ENCODE measurements around the gene CDK2AP2. TPM values are rescaled to one million over a fixed set of nuclear protein-coding genes. Genes with fewer than 3 reads are reported as not detected.
A peak's percentile ranks its signal among the peaks of the same experiment; 100 is the strongest.

Gene CDK2AP2
- total RNA-seq, 1 donor from 2014 or later: 32.0 TPM

DNA sequence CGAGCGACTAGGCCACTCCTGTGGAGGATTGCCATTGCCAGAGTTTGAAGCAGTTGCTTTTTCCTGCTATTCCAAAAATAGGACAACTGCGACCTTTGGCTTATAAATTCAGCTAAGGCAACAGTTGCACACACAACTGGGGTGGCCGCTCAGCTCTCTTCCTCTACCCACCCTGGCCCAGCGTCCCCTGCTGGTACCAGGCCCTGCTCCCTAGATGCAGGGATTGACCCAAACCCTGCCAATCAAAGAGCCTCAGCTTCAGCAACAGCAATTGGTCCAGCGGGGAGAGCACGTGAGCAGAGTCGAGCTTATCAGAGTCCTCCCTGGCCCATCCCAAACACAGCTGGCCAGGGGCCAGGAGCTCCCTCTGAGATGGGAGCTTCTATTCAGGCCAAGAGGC, 37.3 kb upstream of the CDK2AP2 start:
- Mint-ChIP-seq H3K27me3 (ENCODE audit: low read depth) (peaks cover 2% of the 10 kb centered on the region), H3K4me1 (no peaks in the 10 kb centered on the region)

DNA sequence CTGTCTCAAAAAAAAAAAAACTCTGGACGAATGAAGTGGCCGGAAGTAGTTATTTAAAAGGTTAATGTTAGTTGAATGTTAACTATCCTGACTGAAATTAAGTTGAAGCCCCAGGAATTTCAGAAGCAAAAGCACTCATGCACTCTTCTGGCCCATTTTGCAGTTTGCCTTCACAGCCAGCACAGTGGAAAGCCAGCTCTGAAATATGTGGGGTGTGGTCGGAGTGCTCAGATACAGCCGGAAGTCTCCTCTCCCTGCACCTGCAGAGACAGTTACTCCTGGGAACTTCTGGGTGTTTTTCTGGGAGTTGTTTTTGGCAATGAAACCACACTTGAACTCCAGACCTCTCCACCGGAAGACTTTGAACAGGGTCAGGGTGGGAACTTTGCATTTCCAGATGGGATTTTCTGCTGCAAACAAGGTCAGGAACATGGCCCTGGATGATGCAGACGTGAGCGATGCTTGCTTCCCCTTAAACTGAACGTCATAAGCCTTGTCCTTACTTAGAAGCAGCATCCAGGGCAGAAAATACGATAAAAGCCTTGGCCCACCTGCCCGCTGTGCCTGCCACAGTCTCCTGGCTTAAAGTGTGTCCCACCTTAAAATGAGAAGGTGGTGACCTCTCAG, 36.8 kb upstream of the CDK2AP2 start:
- no peaks in the 10 kb centered on the region for H3K4me1 Mint-ChIP-seq
- H3K4me3 Mint-ChIP-seq: no peak overlapping the region
- H3K27ac Mint-ChIP-seq (ENCODE audit: unreplicated experiment): no peak overlapping the region
- DNase-seq (ENCODE audit: low read depth, low spot score): no peak
- H3K9me3 Mint-ChIP-seq: no peaks in the 10 kb centered on the region
- H3K36me3 Mint-ChIP-seq (ENCODE audit: low read depth): no peaks in the 10 kb centered on the region
- TF ChIP-seq, protein P1, sequence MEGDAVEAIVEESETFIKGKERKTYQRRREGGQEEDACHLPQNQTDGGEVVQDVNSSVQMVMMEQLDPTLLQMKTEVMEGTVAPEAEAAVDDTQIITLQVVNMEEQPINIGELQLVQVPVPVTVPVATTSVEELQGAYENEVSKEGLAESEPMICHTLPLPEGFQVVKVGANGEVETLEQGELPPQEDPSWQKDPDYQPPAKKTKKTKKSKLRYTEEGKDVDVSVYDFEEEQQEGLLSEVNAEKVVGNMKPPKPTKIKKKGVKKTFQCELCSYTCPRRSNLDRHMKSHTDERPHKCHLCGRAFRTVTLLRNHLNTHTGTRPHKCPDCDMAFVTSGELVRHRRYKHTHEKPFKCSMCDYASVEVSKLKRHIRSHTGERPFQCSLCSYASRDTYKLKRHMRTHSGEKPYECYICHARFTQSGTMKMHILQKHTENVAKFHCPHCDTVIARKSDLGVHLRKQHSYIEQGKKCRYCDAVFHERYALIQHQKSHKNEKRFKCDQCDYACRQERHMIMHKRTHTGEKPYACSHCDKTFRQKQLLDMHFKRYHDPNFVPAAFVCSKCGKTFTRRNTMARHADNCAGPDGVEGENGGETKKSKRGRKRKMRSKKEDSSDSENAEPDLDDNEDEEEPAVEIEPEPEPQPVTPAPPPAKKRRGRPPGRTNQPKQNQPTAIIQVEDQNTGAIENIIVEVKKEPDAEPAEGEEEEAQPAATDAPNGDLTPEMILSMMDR (conservative IDR thresholded peaks at IDR 0.05): no peak
- peaks cover 2% of the 10 kb centered on the region for H3K27me3 Mint-ChIP-seq (ENCODE audit: low read depth)

More for the DNA sequence above, 37.3 kb upstream of the CDK2AP2 start:
- TF ChIP-seq, protein P1 (conservative IDR thresholded peaks at IDR 0.05): no peak
- Mint-ChIP-seq H3K27ac (ENCODE audit: unreplicated experiment) (no peak overlapping the region), H3K9me3 (no peaks in the 10 kb centered on the region), H3K36me3 (ENCODE audit: low read depth) (no peaks in the 10 kb centered on the region), H3K4me3 (no peak overlapping the region)
- no peak for DNase-seq (ENCODE audit: low read depth, low spot score)

DNA sequence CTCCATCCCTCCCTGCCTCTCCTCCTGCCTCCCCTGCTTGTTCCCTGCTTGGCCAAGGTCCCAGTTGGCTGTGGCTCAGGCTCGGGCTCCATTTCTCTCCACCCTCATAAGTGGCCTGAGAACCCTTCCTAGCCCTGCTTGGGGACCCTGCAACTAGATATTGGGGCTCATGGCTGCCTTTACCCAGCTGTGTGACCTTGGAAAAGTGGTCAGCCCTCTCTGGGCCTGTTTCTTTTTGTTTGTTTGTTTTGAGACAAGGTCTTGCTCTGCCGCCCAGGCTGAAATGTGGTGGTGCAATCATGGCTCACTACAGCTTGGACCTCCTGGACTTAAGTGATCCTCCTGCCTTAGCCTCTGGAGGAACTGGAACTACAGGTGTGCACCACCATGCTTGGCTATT, 35.6 kb upstream of the CDK2AP2 start:
- Mint-ChIP-seq H3K4me3 (no peak overlapping the region), H3K27me3 (ENCODE audit: low read depth) (peaks cover 2% of the 10 kb centered on the region), H3K4me1 (no peaks in the 10 kb centered on the region), H3K27ac (ENCODE audit: unreplicated experiment) (no peak overlapping the region), H3K9me3 (no peaks in the 10 kb centered on the region), H3K36me3 (ENCODE audit: low read depth) (no peaks in the 10 kb centered on the region)
- TF ChIP-seq, protein P1 (conservative IDR thresholded peaks at IDR 0.05): no peak
- DNase-seq (ENCODE audit: low read depth, low spot score): no peak

DNA sequence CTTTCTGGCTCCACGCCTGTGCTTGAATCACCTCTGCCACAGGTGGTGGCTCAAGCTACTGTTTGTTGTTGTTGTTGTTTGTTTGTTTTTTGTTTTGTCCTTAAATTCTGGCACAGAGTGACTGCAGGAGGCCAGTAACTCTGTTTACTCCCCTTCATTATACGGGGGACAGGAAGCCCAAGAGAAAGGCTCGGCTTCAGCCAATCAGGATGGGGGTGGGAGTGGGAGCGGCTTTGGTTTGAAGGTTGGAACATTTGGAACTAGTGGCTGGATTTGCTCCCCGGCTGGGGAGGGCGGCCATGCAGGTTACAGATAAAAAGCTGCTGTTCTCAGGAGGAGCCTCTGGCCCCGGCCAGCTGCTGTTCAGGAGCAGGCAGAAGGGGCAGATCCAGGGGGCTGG, 35.0 kb upstream of the CDK2AP2 start:
- no peak overlapping the region for H3K27ac Mint-ChIP-seq (ENCODE audit: unreplicated experiment)
- H3K9me3 Mint-ChIP-seq: no peaks in the 10 kb centered on the region
- H3K36me3 Mint-ChIP-seq (ENCODE audit: low read depth): no peaks in the 10 kb centered on the region
- TF ChIP-seq, protein P1 (conservative IDR thresholded peaks at IDR 0.05): no peak
- no peak for DNase-seq (ENCODE audit: low read depth, low spot score)
- no peak overlapping the region for H3K4me3 Mint-ChIP-seq
- no peaks in the 10 kb centered on the region for H3K4me1 Mint-ChIP-seq
- H3K27me3 Mint-ChIP-seq (ENCODE audit: low read depth): peaks cover 2% of the 10 kb centered on the region

DNA sequence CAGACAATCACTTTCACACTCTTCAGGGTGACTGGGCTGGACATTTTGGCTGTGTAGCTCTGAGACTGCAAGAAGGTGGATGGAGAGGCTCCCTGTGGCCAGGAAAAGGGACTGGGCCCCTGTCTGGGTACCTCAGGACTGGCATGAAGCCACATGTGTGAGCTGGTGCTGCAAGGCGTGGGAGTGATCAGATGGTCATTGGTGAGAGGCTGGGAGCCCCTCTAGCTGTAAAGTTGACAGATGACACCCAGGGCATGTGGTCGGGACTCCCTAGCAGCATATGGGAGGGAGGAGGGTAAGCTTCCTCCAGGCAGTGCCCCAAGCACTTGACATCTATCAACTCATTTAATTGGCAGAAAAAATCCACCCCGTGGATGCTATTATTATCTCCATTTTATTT, 34.2 kb upstream of the CDK2AP2 start:
- Mint-ChIP-seq H3K36me3 (ENCODE audit: low read depth) (no peaks in the 10 kb centered on the region), H3K4me3 (no peak overlapping the region), H3K9me3 (no peaks in the 10 kb centered on the region), H3K27ac (ENCODE audit: unreplicated experiment) (peak overlapping the region; percentile 43), H3K4me1 (no peaks in the 10 kb centered on the region), H3K27me3 (ENCODE audit: low read depth) (peaks cover 2% of the 10 kb centered on the region)
- DNase-seq (ENCODE audit: low read depth, low spot score): no peak
- TF ChIP-seq, protein P1 (conservative IDR thresholded peaks at IDR 0.05): no peak
